Liver (tissue), 3 donors: Measurements from ENCODE around the gene MAPK4.

Experiments used
- FOXA1 ChIP-seq: IDR thresholded peaks from 2 replicates; pipeline ENCODE4 v1.6.1; 2016; ENCODE audit warnings: antibody characterized with exemption
- GABPA ChIP-seq, 2 donors: IDR thresholded peaks in 1 of 2; conservative IDR thresholded peaks in 1 of 2; 2 replicates each; pipeline ENCODE4 v1.6.1; 2016; ENCODE audit warnings: antibody characterized with exemption in 2 of 2, mild to moderate bottlenecking in 1 of 2, moderate library complexity in 1 of 2
- HNF4G ChIP-seq: IDR thresholded peaks from 2 replicates; pipeline ENCODE4 v1.6.1; 2016; ENCODE audit warnings: antibody characterized with exemption
- JUND ChIP-seq, 2 donors: IDR thresholded peaks; 2 replicates each; pipeline ENCODE4 v1.6.1; 2016; ENCODE audit warnings: antibody characterized with exemption in 2 of 2
- NR2F2 ChIP-seq: IDR thresholded peaks from 2 replicates; pipeline ENCODE4 v1.6.1; 2016; ENCODE audit warnings: antibody characterized with exemption
- RAD21 ChIP-seq, 2 donors: IDR thresholded peaks; 2 replicates each; pipeline ENCODE4 v1.6.1; 2016; ENCODE audit warnings: antibody characterized with exemption in 2 of 2, mild to moderate bottlenecking in 2 of 2
- RXRA ChIP-seq, 2 donors: IDR thresholded peaks; 2 replicates each; pipeline ENCODE4 v1.6.1; 2017 to 2018; ENCODE audit warnings: antibody characterized with exemption in 2 of 2, mild to moderate bottlenecking in 1 of 2
- SP1 ChIP-seq: IDR thresholded peaks from 2 replicates; pipeline ENCODE4 v1.6.1; 2018; ENCODE audit warnings: antibody characterized with exemption, mild to moderate bottlenecking
- TAF1 ChIP-seq: conservative IDR thresholded peaks from 2 replicates; pipeline ENCODE4 v1.6.1; 2016; ENCODE audit warnings: antibody characterized with exemption, mild to moderate bottlenecking
- YY1 ChIP-seq: IDR thresholded peaks from 2 replicates; pipeline ENCODE4 v1.6.1; 2016; ENCODE audit warnings: antibody characterized with exemption, mild to moderate bottlenecking
- TF ChIP-seq, protein P1 (sequence below): IDR thresholded peaks from 2 replicates; pipeline ENCODE4 v1.6.1; 2016; ENCODE audit warnings: antibody characterized with exemption
- TF ChIP-seq, protein P2 (sequence below): fragments of 150-350 bp; IDR thresholded peaks from 2 replicates; pipeline ENCODE4 v1.5.1; 2017; ENCODE audit warnings: improper control_type of control experiment, low read depth, low read length; ENCODE audit not compliant: missing input control
- TF ChIP-seq, protein P3 (sequence below): IDR thresholded peaks from 2 replicates; pipeline ENCODE4 v1.6.1; 2016; ENCODE audit warnings: antibody characterized with exemption
- TF ChIP-seq, protein P4 (sequence below): IDR thresholded peaks from 2 replicates; pipeline ENCODE4 v1.6.1; 2016; ENCODE audit warnings: antibody characterized with exemption, mild to moderate bottlenecking
- donor health status: healthy.
- donor health status: healthy.

DNA sequence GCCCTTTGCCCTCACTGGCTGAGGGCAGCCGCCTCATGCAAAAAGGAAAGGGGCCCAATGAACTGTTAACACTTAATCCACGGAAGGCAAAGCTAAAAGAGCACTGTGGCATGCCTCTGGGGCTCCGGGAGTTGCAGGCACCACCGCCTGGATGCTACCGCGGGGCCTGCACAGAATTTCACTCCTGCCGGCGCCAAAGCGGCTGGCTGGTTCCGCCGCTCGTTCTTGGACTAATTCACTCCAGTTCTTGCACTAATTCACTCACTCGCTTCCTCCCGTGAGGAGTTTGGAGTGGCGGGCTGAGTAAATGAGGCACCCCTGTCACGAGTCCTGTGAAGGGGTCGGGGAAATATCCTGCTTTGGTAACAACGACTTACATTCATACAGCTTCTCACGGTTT, 14.0 kb upstream of the MAPK4 start:
- TF ChIP-seq, protein P1, sequence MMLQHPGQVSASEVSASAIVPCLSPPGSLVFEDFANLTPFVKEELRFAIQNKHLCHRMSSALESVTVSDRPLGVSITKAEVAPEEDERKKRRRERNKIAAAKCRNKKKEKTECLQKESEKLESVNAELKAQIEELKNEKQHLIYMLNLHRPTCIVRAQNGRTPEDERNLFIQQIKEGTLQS = no peak
- TF ChIP-seq SP1 (no peak), HNF4G (no peak), RAD21 (IDR thresholded peaks at IDR 0.05) (no peak), TAF1 (no peak), GABPA (IDR thresholded peaks at IDR 0.05 in 1 of 2, conservative IDR thresholded peaks at IDR 0.05 in 1 of 2) (no peak), YY1 (no peak), RXRA (IDR thresholded peaks at IDR 0.05) (no peak), JUND (IDR thresholded peaks at IDR 0.05) (no peak), FOXA1 (no peak), NR2F2 (no peak)
- TF ChIP-seq, protein P2, sequence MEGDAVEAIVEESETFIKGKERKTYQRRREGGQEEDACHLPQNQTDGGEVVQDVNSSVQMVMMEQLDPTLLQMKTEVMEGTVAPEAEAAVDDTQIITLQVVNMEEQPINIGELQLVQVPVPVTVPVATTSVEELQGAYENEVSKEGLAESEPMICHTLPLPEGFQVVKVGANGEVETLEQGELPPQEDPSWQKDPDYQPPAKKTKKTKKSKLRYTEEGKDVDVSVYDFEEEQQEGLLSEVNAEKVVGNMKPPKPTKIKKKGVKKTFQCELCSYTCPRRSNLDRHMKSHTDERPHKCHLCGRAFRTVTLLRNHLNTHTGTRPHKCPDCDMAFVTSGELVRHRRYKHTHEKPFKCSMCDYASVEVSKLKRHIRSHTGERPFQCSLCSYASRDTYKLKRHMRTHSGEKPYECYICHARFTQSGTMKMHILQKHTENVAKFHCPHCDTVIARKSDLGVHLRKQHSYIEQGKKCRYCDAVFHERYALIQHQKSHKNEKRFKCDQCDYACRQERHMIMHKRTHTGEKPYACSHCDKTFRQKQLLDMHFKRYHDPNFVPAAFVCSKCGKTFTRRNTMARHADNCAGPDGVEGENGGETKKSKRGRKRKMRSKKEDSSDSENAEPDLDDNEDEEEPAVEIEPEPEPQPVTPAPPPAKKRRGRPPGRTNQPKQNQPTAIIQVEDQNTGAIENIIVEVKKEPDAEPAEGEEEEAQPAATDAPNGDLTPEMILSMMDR = no peak
- TF ChIP-seq, protein P3, sequence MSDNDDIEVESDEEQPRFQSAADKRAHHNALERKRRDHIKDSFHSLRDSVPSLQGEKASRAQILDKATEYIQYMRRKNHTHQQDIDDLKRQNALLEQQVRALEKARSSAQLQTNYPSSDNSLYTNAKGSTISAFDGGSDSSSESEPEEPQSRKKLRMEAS = no peak
- TF ChIP-seq, protein P4, sequence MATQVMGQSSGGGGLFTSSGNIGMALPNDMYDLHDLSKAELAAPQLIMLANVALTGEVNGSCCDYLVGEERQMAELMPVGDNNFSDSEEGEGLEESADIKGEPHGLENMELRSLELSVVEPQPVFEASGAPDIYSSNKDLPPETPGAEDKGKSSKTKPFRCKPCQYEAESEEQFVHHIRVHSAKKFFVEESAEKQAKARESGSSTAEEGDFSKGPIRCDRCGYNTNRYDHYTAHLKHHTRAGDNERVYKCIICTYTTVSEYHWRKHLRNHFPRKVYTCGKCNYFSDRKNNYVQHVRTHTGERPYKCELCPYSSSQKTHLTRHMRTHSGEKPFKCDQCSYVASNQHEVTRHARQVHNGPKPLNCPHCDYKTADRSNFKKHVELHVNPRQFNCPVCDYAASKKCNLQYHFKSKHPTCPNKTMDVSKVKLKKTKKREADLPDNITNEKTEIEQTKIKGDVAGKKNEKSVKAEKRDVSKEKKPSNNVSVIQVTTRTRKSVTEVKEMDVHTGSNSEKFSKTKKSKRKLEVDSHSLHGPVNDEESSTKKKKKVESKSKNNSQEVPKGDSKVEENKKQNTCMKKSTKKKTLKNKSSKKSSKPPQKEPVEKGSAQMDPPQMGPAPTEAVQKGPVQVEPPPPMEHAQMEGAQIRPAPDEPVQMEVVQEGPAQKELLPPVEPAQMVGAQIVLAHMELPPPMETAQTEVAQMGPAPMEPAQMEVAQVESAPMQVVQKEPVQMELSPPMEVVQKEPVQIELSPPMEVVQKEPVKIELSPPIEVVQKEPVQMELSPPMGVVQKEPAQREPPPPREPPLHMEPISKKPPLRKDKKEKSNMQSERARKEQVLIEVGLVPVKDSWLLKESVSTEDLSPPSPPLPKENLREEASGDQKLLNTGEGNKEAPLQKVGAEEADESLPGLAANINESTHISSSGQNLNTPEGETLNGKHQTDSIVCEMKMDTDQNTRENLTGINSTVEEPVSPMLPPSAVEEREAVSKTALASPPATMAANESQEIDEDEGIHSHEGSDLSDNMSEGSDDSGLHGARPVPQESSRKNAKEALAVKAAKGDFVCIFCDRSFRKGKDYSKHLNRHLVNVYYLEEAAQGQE = no peak
